K562 (cell line): ENCODE results near the gene RIOK3. TPM values are rescaled to one million over a fixed set of nuclear protein-coding genes. Genes with fewer than 3 reads are reported as not detected.

Source experiments
- ATAC-seq: fragments of 200-7000 bp; cut with Tn5 transposase; 3 replicates; pipeline ENCODE4 v1.9.1; 2020; ENCODE audit warnings: moderate library complexity
- BruUV-seq: library from RNA; stranded (reverse); fragments of 400-500 nt; replicated peaks from 2 replicates; lab custom pipeline; 2021; lab: Mats Ljungman, UMichigan
- CTCF ChIA-PET: fragments of 300-600 bp; formaldehyde crosslinking; extraction: SDS; loops from one replicate; lab custom pipeline; 2021; ENCODE audit warnings: low intra/inter-chr PET ratio; lab: Yijun Ruan, JAX
- POLR2A ChIA-PET: fragments of 300-600, 350-650 bp; sonication (Branson Sonifier 250); formaldehyde crosslinking; extraction: SDS; loops from one replicate; lab custom pipeline; 2021; ENCODE audit warnings: antibody characterized with exemption, inconsistent platforms; lab: Yijun Ruan, JAX
- DNase-seq, 4 experiments: peaks; one replicate each; pipeline versions ENCODE4 v3.0.0 to v3.0.0-alpha.2; 2011 to 2018; ENCODE audit warnings: low spot score in 3 of 4, mixed read lengths in 3 of 4; ENCODE audit errors: extremely low read depth in 1 of 4
- FAIRE-seq: peaks from 2 replicates; lab custom pipeline; 2011; peaks lifted over from hg19 to GRCh38; lab: Jason Lieb, UNC
- H2AFZ ChIP-seq: 2 replicates; pipeline ENCODE4 v1.6.0; 2011; ENCODE audit warnings: low read depth, low read length, control low read depth, inconsistent platforms
- H3K27ac ChIP-seq: fragments of 200-600 bp; 3 replicates; pipeline ENCODE4 v1.8.0; 2011; ENCODE audit warnings: low read depth, mild to moderate bottlenecking, control low read depth, inconsistent platforms, low read length, moderate library complexity, mixed read lengths; ENCODE audit errors: extremely low read depth
- H3K27me3 ChIP-seq, 2 experiments: fragments of 300-600 bp in 1 of 2; 2 replicates in 1 of 2; 3 replicates in 1 of 2; pipeline versions ENCODE4 v1.6.0 to v1.8.0; 2011; ENCODE audit warnings: inconsistent platforms in 2 of 2, low read length in 2 of 2, mild to moderate bottlenecking in 1 of 2, mixed read lengths in 1 of 2, moderate library complexity in 1 of 2; ENCODE audit not compliant: control insufficient read depth in 2 of 2, insufficient read depth in 2 of 2
- H3K36me3 ChIP-seq: fragments of 300-600 bp; 3 replicates; pipeline ENCODE4 v1.8.0; 2011; ENCODE audit warnings: mild to moderate bottlenecking, low read length, inconsistent platforms; ENCODE audit not compliant: control insufficient read depth, insufficient read depth
- H3K4me1 ChIP-seq, 2 experiments: fragments of 200-600 bp in 1 of 2; replicated peaks in 1 of 2; 2 replicates in 1 of 2; 3 replicates in 1 of 2; pipeline versions ENCODE4 v1.5.1 to v1.8.0; 2011; ENCODE audit warnings: inconsistent platforms in 2 of 2, low read length in 2 of 2, mild to moderate bottlenecking in 1 of 2, mixed read lengths in 1 of 2, moderate library complexity in 1 of 2; ENCODE audit not compliant: control insufficient read depth in 2 of 2, insufficient read depth in 2 of 2
- H3K4me2 ChIP-seq: 2 replicates; pipeline ENCODE4 v1.6.1; 2011; ENCODE audit warnings: low read length, control low read depth, inconsistent platforms, mixed read lengths; ENCODE audit not compliant: insufficient read depth
- H3K4me3 ChIP-seq: fragments of 200-600 bp; sonication (generic), shearing (Covaris generic); 2 replicates; pipeline ENCODE4 v1.5.1; 2016; ENCODE audit warnings: control low read depth, inconsistent platforms
- H3K79me2 ChIP-seq: fragments of 200-600 bp; 3 replicates; pipeline ENCODE4 v1.8.0; 2011; ENCODE audit warnings: low read length, inconsistent platforms; ENCODE audit not compliant: control insufficient read depth, insufficient read depth
- H3K9ac ChIP-seq, 2 experiments: 2 replicates each; pipeline versions ENCODE4 v1.6.0 to v1.6.1; 2011; ENCODE audit warnings: low read depth in 2 of 2, low read length in 2 of 2, control low read depth in 1 of 2, inconsistent platforms in 1 of 2, mild to moderate bottlenecking in 1 of 2, mixed read lengths in 1 of 2; ENCODE audit not compliant: insufficient read depth in 1 of 2
- H3K9me1 ChIP-seq: one replicate; pipeline ENCODE4 v1.6.0; 2011; ENCODE audit warnings: inconsistent platforms, mild to moderate bottlenecking, low read length, moderate library complexity; ENCODE audit not compliant: control insufficient read depth, insufficient read depth
- H3K9me3 ChIP-seq: replicated peaks from 2 replicates; pipeline ENCODE4 v1.5.1; 2011; ENCODE audit warnings: low read depth, low read length, inconsistent platforms; ENCODE audit not compliant: control insufficient read depth, insufficient read depth
- H4K20me1 ChIP-seq: replicated peaks from 2 replicates; pipeline ENCODE4 v1.6.1; 2011; ENCODE audit warnings: low read length, inconsistent platforms, mixed read lengths; ENCODE audit not compliant: control insufficient read depth, insufficient read depth
- ATF6 ChIP-seq: sonication (generic); formaldehyde crosslinking; IDR thresholded peaks from 2 replicates; pipeline ENCODE4 v1.4.0; 2020; ENCODE audit warnings: mild to moderate bottlenecking, missing genetic modification reagents
- BACH1 ChIP-seq: fragments of 200-800 bp; sonication (Bioruptor generic); IDR thresholded peaks from 2 replicates; pipeline ENCODE4 v1.6.1; 2016; ENCODE audit warnings: missing genetic modification characterization, missing compliant biosample characterization
- ETV5 ChIP-seq: sonication (generic); formaldehyde crosslinking; IDR thresholded peaks from 2 replicates; pipeline ENCODE4 v1.4.0; 2020; ENCODE audit warnings: low read depth, mild to moderate bottlenecking, missing genetic modification reagents
- HDAC2 ChIP-seq: fragments of 450-650 bp; IDR thresholded peaks from 2 replicates; pipeline ENCODE4 v1.6.1; 2016; ENCODE audit warnings: mild to moderate bottlenecking
- PTRF ChIP-seq: fragments of 450-650 bp; IDR thresholded peaks from 2 replicates; pipeline ENCODE4 v1.6.1; 2016; ENCODE audit warnings: mild to moderate bottlenecking, missing genetic modification characterization, missing compliant biosample characterization
- RERE ChIP-seq: sonication (generic); formaldehyde crosslinking; IDR thresholded peaks from 2 replicates; pipeline ENCODE4 v1.8.0; 2023; ENCODE audit warnings: missing genetic modification reagents, mild to moderate bottlenecking, borderline replicate concordance
- U2AF1 ChIP-seq: fragments of 200-400 bp; formaldehyde crosslinking; optimal IDR thresholded peaks from 2 replicates; pipeline ENCODE3; 2017; ENCODE audit warnings: mild to moderate bottlenecking, low read depth, low read length, moderate library complexity
- WGBS: fragments of 100-300 bp; shearing (Covaris generic); methylation state at CpG from one replicate; pipeline ENCODE4 v1.1.6; 2016; ENCODE audit warnings: low coverage, mixed read lengths; ENCODE audit not compliant: insufficient coverage; ENCODE audit errors: missing lambda C conversion rate; 5-methylcytosine and 5-hydroxymethylcytosine counted together
- in situ Hi-C: fragments of 300-500 bp; cut with MboI; formaldehyde crosslinking; loops from 4 replicates; pipeline ENCODE4 v1.15.0; 2018; ENCODE audit warnings: inconsistent platforms, mixed read lengths
- intact Hi-C: fragments of 100-400 bp; cut with micrococcal nuclease; formaldehyde crosslinking; loops from 2 replicates; pipeline ENCODE4 v1.14.2; 2022
- polyA plus RNA-seq, 8 experiments: library from polyadenylated mRNA; depleted of rRNA in 4 of 8; stranded (reverse) in 5 of 8; unstranded in 3 of 8; fragments of >200 nt; fragmentation: Nextera tagmentation in 2 of 8; fragmentation: Illumina TruSeq in 1 of 8; extraction: Ambion mirVana in 2 of 8; extraction: Trizol in 1 of 8; gene quantifications; 2 replicates each; pipeline versions ENCODE4 v1.2.1 to v1.2.3, GENCODE V29; 2011 to 2014; ENCODE audit warnings: inconsistent platforms in 1 of 8, missing spikeins in 1 of 8
- total RNA-seq, 7 experiments: library from RNA; depleted of rRNA in 6 of 7; stranded (reverse); fragments of >200 nt in 6 of 7; fragmentation: Illumina TruSeq in 2 of 7; extraction: Trizol in 2 of 7; gene quantifications; 2 replicates each; pipeline versions ENCODE4 v1.2.1 to v1.2.3, GENCODE V29; 2011 to 2021; ENCODE audit warnings: low replicate concordance in 1 of 7
- TF ChIP-seq, protein P1 (sequence below): fragments of 450-650 bp; IDR thresholded peaks from 2 replicates; pipeline ENCODE4 v1.6.1; 2016; ENCODE audit warnings: borderline replicate concordance
- TF ChIP-seq, protein P2 (sequence below): fragments of 250-450 bp; sonication (Bioruptor Pico); IDR thresholded peaks from 2 replicates; pipeline ENCODE4 v1.5.0; 2021

RIOK3 gene
- total and polyA plus RNA-seq, 9 of the 15 experiments (the other 6 are each of a cell fraction or from before 2014, with no cell fraction given) = 21.4 to 89.5 (median 62.9) TPM

DNA sequence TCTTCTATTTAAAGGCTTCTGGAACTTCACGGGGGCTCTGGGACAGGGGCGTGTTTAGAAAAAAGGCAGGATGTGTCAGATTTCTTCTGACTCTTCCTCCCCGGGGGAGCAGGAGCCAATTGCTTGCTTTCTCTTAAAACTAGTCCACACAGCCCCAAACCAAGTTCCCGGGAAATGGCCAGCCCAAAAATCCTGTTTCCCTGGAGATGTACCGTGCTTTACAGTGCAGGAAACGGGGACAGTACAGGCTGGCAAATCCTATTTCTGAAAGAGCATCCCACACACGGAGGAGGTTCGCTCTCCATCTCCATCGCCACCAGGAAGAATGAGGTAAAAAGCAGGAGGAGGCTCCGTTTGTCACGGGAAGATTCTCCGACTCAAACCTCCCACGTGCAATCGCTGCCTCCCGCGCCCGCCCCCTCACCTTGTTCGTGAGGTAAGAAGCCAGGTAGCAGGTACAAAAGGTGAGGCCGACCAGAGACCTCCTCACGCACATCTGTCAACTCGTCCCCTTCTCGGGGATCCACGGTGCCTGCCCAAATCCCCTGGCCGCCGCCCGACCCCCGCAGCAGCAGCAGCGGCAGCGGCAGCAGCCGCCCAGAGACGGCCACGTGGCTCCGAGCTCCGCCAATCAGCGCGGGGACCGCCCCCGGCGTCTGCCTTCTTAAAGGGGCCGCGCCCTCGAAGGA is 15.6 kb upstream of the RIOK3 start:
- in situ Hi-C loops = no loop called here
- peaks cover 3% of the 10 kb centered on the region; the same call in 2 of the 3 replicates for H3K36me3 ChIP-seq
- BruUV-seq = TSS peak; percentile 75
- POLR2A ChIA-PET = interaction anchor here (0.6 to 1.0 kb wide), 3 partner anchors 15 to 282 kb away, joined by 3 to 4 read pairs (median 3); no protein-coding TSS in a partner anchor
- no peaks in the 10 kb centered on the region for H3K9me1 ChIP-seq
- peak overlapping the region; percentile 96 for H2AFZ ChIP-seq
- intact Hi-C loops = no loop called here
- peak overlapping the region; percentile 64 for H3K27ac ChIP-seq
- peak overlapping the region; percentile 77 to 90 for H3K9ac ChIP-seq
- WGBS = under 1% methylated on average over 42 of the region's 42 CpGs
- H4K20me1 ChIP-seq = no peaks in the 10 kb centered on the region
- H3K4me3 ChIP-seq = peak overlapping the region; percentile 70
- H3K79me2 ChIP-seq = peaks cover 10% of the 10 kb centered on the region
- peaks cover 3% of the 10 kb centered on the region for H3K9me3 ChIP-seq
- DNase-seq = peak; percentile 92 to 97 (median 96)
- CTCF ChIA-PET = no interaction called here
- H3K4me1 ChIP-seq = peaks cover 11 to 19% of the 10 kb centered on the region in 2 experiments
- peak overlapping the region; percentile 98 for H3K4me2 ChIP-seq
- no peaks in the 10 kb centered on the region for H3K27me3 ChIP-seq
- no peak for FAIRE-seq
- peak; percentile 95 for ATAC-seq
- peak; percentile 93 for TF ChIP-seq HDAC2
- TF ChIP-seq BACH1 = no peak
- TF ChIP-seq ETV5 (CRISPR knock-in tag) = 0 out of 2 replicates have a peak, but pooled peaks have one; percentile 14
- no peak for TF ChIP-seq PTRF
- TF ChIP-seq U2AF1 = peak; percentile 23
- TF ChIP-seq, protein P1, sequence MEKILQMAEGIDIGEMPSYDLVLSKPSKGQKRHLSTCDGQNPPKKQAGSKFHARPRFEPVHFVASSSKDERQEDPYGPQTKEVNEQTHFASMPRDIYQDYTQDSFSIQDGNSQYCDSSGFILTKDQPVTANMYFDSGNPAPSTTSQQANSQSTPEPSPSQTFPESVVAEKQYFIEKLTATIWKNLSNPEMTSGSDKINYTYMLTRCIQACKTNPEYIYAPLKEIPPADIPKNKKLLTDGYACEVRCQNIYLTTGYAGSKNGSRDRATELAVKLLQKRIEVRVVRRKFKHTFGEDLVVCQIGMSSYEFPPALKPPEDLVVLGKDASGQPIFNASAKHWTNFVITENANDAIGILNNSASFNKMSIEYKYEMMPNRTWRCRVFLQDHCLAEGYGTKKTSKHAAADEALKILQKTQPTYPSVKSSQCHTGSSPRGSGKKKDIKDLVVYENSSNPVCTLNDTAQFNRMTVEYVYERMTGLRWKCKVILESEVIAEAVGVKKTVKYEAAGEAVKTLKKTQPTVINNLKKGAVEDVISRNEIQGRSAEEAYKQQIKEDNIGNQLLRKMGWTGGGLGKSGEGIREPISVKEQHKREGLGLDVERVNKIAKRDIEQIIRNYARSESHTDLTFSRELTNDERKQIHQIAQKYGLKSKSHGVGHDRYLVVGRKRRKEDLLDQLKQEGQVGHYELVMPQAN = peak; percentile 97
- 0 out of 2 replicates have a peak, but pooled peaks have one; percentile 34 for TF ChIP-seq RERE (CRISPR knock-in tag)
- TF ChIP-seq, protein P2, sequence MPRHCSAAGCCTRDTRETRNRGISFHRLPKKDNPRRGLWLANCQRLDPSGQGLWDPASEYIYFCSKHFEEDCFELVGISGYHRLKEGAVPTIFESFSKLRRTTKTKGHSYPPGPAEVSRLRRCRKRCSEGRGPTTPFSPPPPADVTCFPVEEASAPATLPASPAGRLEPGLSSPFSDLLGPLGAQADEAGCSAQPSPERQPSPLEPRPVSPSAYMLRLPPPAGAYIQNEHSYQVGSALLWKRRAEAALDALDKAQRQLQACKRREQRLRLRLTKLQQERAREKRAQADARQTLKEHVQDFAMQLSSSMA = no peak
- TF ChIP-seq ATF6 = no peak
